Breast epithelium (tissue), 3 donors: ENCODE results near the gene SERINC5.

Experiments used
- CTCF ChIP-seq, 3 donors: fragments of 450-650 bp; IDR thresholded peaks; one replicate each; pipeline ENCODE4 v1.5.1; 2016 to 2017; ENCODE audit warnings: antibody characterized with exemption in 3 of 3, mild to moderate bottlenecking in 3 of 3, moderate library complexity in 3 of 3
- POLR2A ChIP-seq: fragments of 450-650 bp; IDR thresholded peaks from one replicate; pipeline ENCODE4 v1.6.1; 2016; ENCODE audit warnings: antibody characterized with exemption, mild to moderate bottlenecking, moderate library complexity

DNA sequence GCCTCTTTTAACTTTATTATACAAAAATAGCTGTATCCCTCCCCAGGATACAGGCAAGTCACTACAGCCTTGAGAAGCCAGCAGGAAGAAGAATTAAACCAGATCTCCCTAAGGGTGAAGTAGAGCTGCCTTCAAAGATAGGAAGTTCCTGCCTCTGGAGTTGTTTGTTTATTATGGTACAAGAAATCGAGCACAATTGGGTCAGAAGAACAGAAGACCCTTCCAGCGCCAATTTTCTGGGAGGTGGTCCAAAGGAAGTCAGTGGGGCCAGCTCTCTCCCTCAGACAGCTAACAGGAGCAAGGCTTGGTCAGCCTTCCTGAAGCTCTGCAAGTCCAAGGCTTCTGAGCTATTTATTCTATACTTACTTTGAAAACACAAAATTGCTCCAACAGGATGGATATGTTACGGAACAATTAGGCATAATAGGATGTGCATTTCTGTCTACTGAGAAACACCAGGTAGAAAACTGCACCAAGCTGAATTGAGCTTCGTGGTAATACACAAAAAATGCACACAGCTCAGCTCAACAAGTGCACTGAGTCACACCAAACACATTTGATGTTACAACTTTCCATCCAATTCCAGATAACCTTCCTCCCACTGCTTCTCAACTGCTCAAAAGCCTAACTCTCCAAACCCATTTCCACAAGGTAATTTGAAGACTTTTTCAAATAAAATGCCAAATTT lies 16.0 kb downstream of the SERINC5 start:
- no peak for TF ChIP-seq CTCF (IDR thresholded peaks at IDR 0.05)
- no peak for TF ChIP-seq POLR2A
